ENCODE measurements around the gene CORO7. TPM values are rescaled to one million over a fixed set of nuclear protein-coding genes. Genes with fewer than 3 reads are reported as not detected.

CORO7 gene
- total and polyA plus RNA-seq, 2 donors, result 13.7 to 15.6 TPM

GRCh38 chr16:4380119-4381063 lies 36.0 kb downstream of the CORO7 start:
- Histone ChIP-seq H3K4me3 (ENCODE audit: low read depth, low read length) (no peak overlapping the region), H3K27ac (ENCODE audit: low read depth) (no peak overlapping the region), H3K36me3 (ENCODE audit: insufficient read depth) (no peaks in the 10 kb centered on the region), H3K4me1 (ENCODE audit: insufficient read depth) (no peaks in the 10 kb centered on the region)
- WGBS, result 70% methylated on average over 26 of the region's 26 CpGs
- no peak for DNase-seq (ENCODE audit: extremely low spot score)

- WGBS, result 91% methylated on average over 21 of the region's 21 CpGs
- no peaks in the 10 kb centered on the region for H3K4me1 ChIP-seq (ENCODE audit: insufficient read depth)
- DNase-seq (ENCODE audit: extremely low spot score), result no peak
- H3K36me3 ChIP-seq (ENCODE audit: insufficient read depth), result no peaks in the 10 kb centered on the region
- no peak overlapping the region for H3K4me3 ChIP-seq (ENCODE audit: low read depth, low read length)
- H3K27ac ChIP-seq (ENCODE audit: low read depth), result no peak overlapping the region
Measured at GRCh38 chr16:4378999-4379690, 37.3 kb downstream of the CORO7 start.

- DNase-seq (ENCODE audit: extremely low spot score), result no peak
- 60% methylated on average over 15 of the region's 15 CpGs for WGBS
- Histone ChIP-seq H3K27ac (ENCODE audit: low read depth) (no peak overlapping the region), H3K4me1 (ENCODE audit: insufficient read depth) (no peaks in the 10 kb centered on the region), H3K36me3 (ENCODE audit: insufficient read depth) (no peaks in the 10 kb centered on the region), H3K4me3 (ENCODE audit: low read depth, low read length) (no peak overlapping the region)
Measured at GRCh38 chr16:4378161-4378666, 38.2 kb downstream of the CORO7 start.

GRCh38 chr16:4377573-4378154 lies 38.7 kb downstream of the CORO7 start:
- H3K4me3 ChIP-seq (ENCODE audit: low read depth, low read length), result no peak overlapping the region
- 72% methylated on average over 12 of the region's 12 CpGs for WGBS

GRCh38 chr16:4376893-4377572 lies 39.4 kb downstream of the CORO7 start:
- no peak for DNase-seq (ENCODE audit: extremely low spot score)
- peak overlapping the region; percentile 61 for H3K27ac ChIP-seq (ENCODE audit: low read depth)
- no peaks in the 10 kb centered on the region for H3K4me1 ChIP-seq (ENCODE audit: insufficient read depth)
- 53% methylated on average over 27 of the region's 27 CpGs for WGBS
- no peaks in the 10 kb centered on the region for H3K36me3 ChIP-seq (ENCODE audit: insufficient read depth)
- no peak overlapping the region for H3K4me3 ChIP-seq (ENCODE audit: low read depth, low read length)

More at GRCh38 chr16:4377573-4378154, 38.7 kb downstream of the CORO7 start:
- no peaks in the 10 kb centered on the region for H3K36me3 ChIP-seq (ENCODE audit: insufficient read depth)
- no peaks in the 10 kb centered on the region for H3K4me1 ChIP-seq (ENCODE audit: insufficient read depth)
- H3K27ac ChIP-seq (ENCODE audit: low read depth), result no peak overlapping the region
- no peak for DNase-seq (ENCODE audit: extremely low spot score)

GRCh38 chr16:4376126-4376892 lies 40.1 kb downstream of the CORO7 start:
- Histone ChIP-seq H3K4me3 (ENCODE audit: low read depth, low read length) (no peak overlapping the region), H3K4me1 (ENCODE audit: insufficient read depth) (no peaks in the 10 kb centered on the region), H3K27ac (ENCODE audit: low read depth) (peak overlapping the region; percentile 83), H3K36me3 (ENCODE audit: insufficient read depth) (no peaks in the 10 kb centered on the region)
- 27% methylated on average over 31 of the region's 31 CpGs for WGBS
- no peak for DNase-seq (ENCODE audit: extremely low spot score)

GRCh38 chr16:4375717-4376116 lies 40.7 kb downstream of the CORO7 start:
- WGBS, result 73% methylated on average over 15 of the region's 15 CpGs
- no peak overlapping the region for H3K4me3 ChIP-seq (ENCODE audit: low read depth, low read length)
- H3K27ac ChIP-seq (ENCODE audit: low read depth), result peak overlapping the region; percentile 83
- no peaks in the 10 kb centered on the region for H3K36me3 ChIP-seq (ENCODE audit: insufficient read depth)
- no peaks in the 10 kb centered on the region for H3K4me1 ChIP-seq (ENCODE audit: insufficient read depth)
- DNase-seq (ENCODE audit: extremely low spot score), result no peak

- peak overlapping the region; percentile 86 for H3K4me3 ChIP-seq (ENCODE audit: low read depth, low read length)
- peak overlapping the region; percentile 88 for H3K27ac ChIP-seq (ENCODE audit: low read depth)
- H3K36me3 ChIP-seq (ENCODE audit: insufficient read depth), result no peaks in the 10 kb centered on the region
- no peaks in the 10 kb centered on the region for H3K4me1 ChIP-seq (ENCODE audit: insufficient read depth)
- peak; percentile 70 for DNase-seq (ENCODE audit: extremely low spot score)
- WGBS, result 23% methylated on average over 30 of the region's 30 CpGs
Measured at GRCh38 chr16:4373909-4374742, 42.3 kb downstream of the CORO7 start.

- Histone ChIP-seq H3K4me3 (ENCODE audit: low read depth, low read length) (peak overlapping the region; percentile 86), H3K4me1 (ENCODE audit: insufficient read depth) (no peaks in the 10 kb centered on the region), H3K27ac (ENCODE audit: low read depth) (peak overlapping the region; percentile 88), H3K36me3 (ENCODE audit: insufficient read depth) (no peaks in the 10 kb centered on the region)
- no peak for DNase-seq (ENCODE audit: extremely low spot score)
- WGBS, result 8% methylated on average over 9 of the region's 9 CpGs
Measured at GRCh38 chr16:4373356-4373908, 43.0 kb downstream of the CORO7 start.

GRCh38 chr16:4372578-4373355 lies 43.6 kb downstream of the CORO7 start:
- peak overlapping the region; percentile 88 for H3K27ac ChIP-seq (ENCODE audit: low read depth)
- no peak for DNase-seq (ENCODE audit: extremely low spot score)
- H3K4me1 ChIP-seq (ENCODE audit: insufficient read depth), result no peaks in the 10 kb centered on the region
- 29% methylated on average over 10 of the region's 10 CpGs for WGBS
- peak overlapping the region; percentile 86 for H3K4me3 ChIP-seq (ENCODE audit: low read depth, low read length)
- no peaks in the 10 kb centered on the region for H3K36me3 ChIP-seq (ENCODE audit: insufficient read depth)

- Histone ChIP-seq H3K4me3 (ENCODE audit: low read depth, low read length) (peak overlapping the region; percentile 86), H3K36me3 (ENCODE audit: insufficient read depth) (no peaks in the 10 kb centered on the region), H3K27ac (ENCODE audit: low read depth) (peak overlapping the region; percentile 88), H3K4me1 (ENCODE audit: insufficient read depth) (no peaks in the 10 kb centered on the region)
- DNase-seq (ENCODE audit: extremely low spot score), result no peak
- WGBS, result 3% methylated on average over 43 of the region's 43 CpGs
Measured at GRCh38 chr16:4372001-4372577, 44.3 kb downstream of the CORO7 start.

Measured in urinary bladder (tissue), 4 donors.